ENCODE measurements around the gene SIN3B.

SIN3B gene

GRCh38 chr19:16829822-16830289 is 658 bp downstream of the SIN3B start:
- no peak for DNase-seq

GRCh38 chr19:16830679-16831078 is 1.5 kb downstream of the SIN3B start:
- no peak for DNase-seq

GRCh38 chr19:16831531-16831930 is 2.3 kb downstream of the SIN3B start:
- DNase-seq = no peak

- DNase-seq = no peak
Measured at GRCh38 chr19:16834747-16835146, 5.5 kb downstream of the SIN3B start.

- no peak for DNase-seq
Measured at GRCh38 chr19:16836115-16837034, 7.2 kb downstream of the SIN3B start.

GRCh38 chr19:16837035-16837362 is 7.8 kb downstream of the SIN3B start:
- no peak for DNase-seq

GRCh38 chr19:16841391-16841926 is 12.3 kb downstream of the SIN3B start:
- DNase-seq = no peak

GRCh38 chr19:16846901-16847300 is 17.7 kb downstream of the SIN3B start:
- no peak for DNase-seq

GRCh38 chr19:16847430-16847829 is 18.2 kb downstream of the SIN3B start:
- no peak for DNase-seq

GRCh38 chr19:16849168-16849567 is 20.0 kb downstream of the SIN3B start:
- DNase-seq = no peak

- no peak for DNase-seq
Measured at GRCh38 chr19:16850133-16850532, 20.9 kb downstream of the SIN3B start.

- DNase-seq = no peak
Measured at GRCh38 chr19:16851031-16851712, 22.0 kb downstream of the SIN3B start.

- no peak for DNase-seq
Measured at GRCh38 chr19:16853066-16853465, 23.9 kb downstream of the SIN3B start.

GRCh38 chr19:16856091-16856490 is 26.9 kb downstream of the SIN3B start:
- no peak for DNase-seq

GRCh38 chr19:16859626-16860025 is 30.4 kb downstream of the SIN3B start:
- no peak for DNase-seq

GRCh38 chr19:16860118-16860517 is 30.9 kb downstream of the SIN3B start:
- DNase-seq = no peak

GRCh38 chr19:16861011-16861410 is 31.8 kb downstream of the SIN3B start:
- DNase-seq = no peak

GRCh38 chr19:16861834-16862233 is 32.6 kb downstream of the SIN3B start:
- no peak for DNase-seq

- no peak for DNase-seq
Measured at GRCh38 chr19:16862826-16863415, 33.7 kb downstream of the SIN3B start.

- DNase-seq = no peak
Measured at GRCh38 chr19:16867211-16867610, 38.0 kb downstream of the SIN3B start.

- DNase-seq = no peak
Measured at GRCh38 chr19:16868423-16869130, 39.4 kb downstream of the SIN3B start.

GRCh38 chr19:16869331-16869972 is 40.3 kb downstream of the SIN3B start:
- no peak for DNase-seq

Data from NCI-H774 (cell line).